Pancreas (tissue), 10 donors: Measurements from ENCODE around the gene ADAMTSL4. TPM values are rescaled to one million over a fixed set of nuclear protein-coding genes. Genes with fewer than 3 reads are reported as not detected.
A peak's percentile ranks its signal among the peaks of the same experiment; 100 is the strongest.

Experiments used
- ATAC-seq, 4 donors: fragments of 200-7000 bp; cut with Tn5 transposase; one replicate each; pipeline versions ENCODE4 v1.8.0 to v1.9.1; 2020; ENCODE audit warnings: mild to moderate bottlenecking in 4 of 4, moderate library complexity in 4 of 4
- DNase-seq, 6 donors: peaks; one replicate each; pipeline ENCODE4 v3.0.0-alpha.2; 2020
- FAIRE-seq: peaks from 2 replicates; lab custom pipeline; 2012; peaks lifted over from hg19 to GRCh38; lab: Jason Lieb, UNC
- H3K27ac ChIP-seq, 4 donors: fragments of 200-600 bp; sonication (generic); 1 replicate in 3 of 4; 2 replicates in 1 of 4; pipeline versions ENCODE4 v1.5.0 to v1.8.0; 2020
- H3K27me3 ChIP-seq, 4 donors: fragments of 200-600 bp; one replicate each; pipeline ENCODE4 v1.8.0; 2021
- H3K36me3 ChIP-seq, 3 donors: fragments of 200-600 bp; sonication (generic) in 1 of 3; one replicate each; pipeline versions ENCODE4 v1.5.0 to v1.8.0; 2020 to 2021
- H3K4me1 ChIP-seq, 3 donors: fragments of 200-600 bp; one replicate each; pipeline ENCODE4 v1.8.0; 2021
- H3K4me3 ChIP-seq, 4 donors: fragments of 200-600 bp; sonication (generic) in 2 of 4; one replicate each; pipeline versions ENCODE4 v1.5.0 to v1.8.0; 2020 to 2021
- H3K9me3 ChIP-seq, 4 donors: fragments of 200-600 bp; one replicate each; pipeline ENCODE4 v1.8.0; 2021
- WGBS, 2 donors: extraction: QIAGEN DNeasy Blood & Tissue Kit; methylation state at CpG; one replicate each; pipeline ENCODE4 v1.1.7; 2013; 5-methylcytosine and 5-hydroxymethylcytosine counted together
- intact Hi-C, 3 donors: fragments of 100-400 bp; cut with DNase I; formaldehyde crosslinking; loops; one replicate each; pipeline versions ENCODE4 v1.11.1 to v1.14.2; 2022
- polyA plus RNA-seq, 2 donors: library from polyadenylated mRNA; stranded (reverse); fragments of 200-250 nt; gene quantifications; one replicate each; pipeline ENCODE4 v1.2.3, GENCODE V29; 2013
- total RNA-seq, 6 donors: library from RNA; stranded (reverse); fragmentation: NEBNext Ultra II Directional in 4 of 6; extraction: Animal tissue kit (Norgen Biotek cat#: 25700) in 4 of 6; gene quantifications; one replicate each; pipeline versions ENCODE4 v1.2.1 to v1.2.4, GENCODE V29; 2021 to 2023
- TF ChIP-seq, protein P1 (sequence below), 4 donors: fragments of 200-600 bp; sonication (generic) in 3 of 4; IDR thresholded peaks; one replicate each; pipeline versions ENCODE4 v1.5.0 to v1.8.0; 2021; ENCODE audit warnings: antibody characterized with exemption in 4 of 4
- donor health status: healthy with polysubstance abuse.
- donor health status: DM: no; HTN: no; CAD: no; lungs with moderate emphysema.
- donor health status: DM: no; HTN: no; CAD: no.
- donor health status: control.
- donor health status: control.
- donor health status: Bipolar disorder and iron deficiency.
- donor health status: DM: yes; HTN: yes; CAD: no.
- donor health status: DM: no; HTN: no; CAD: no.
- donor health status: DM: no; HTN: no; CAD: no.
- donor health status: DM: yes; HTN: yes; CAD: no.

ADAMTSL4 gene
- total and polyA plus RNA-seq, 8 donors, result 1.3 to 8.0 (median 3.4) TPM

DNA sequence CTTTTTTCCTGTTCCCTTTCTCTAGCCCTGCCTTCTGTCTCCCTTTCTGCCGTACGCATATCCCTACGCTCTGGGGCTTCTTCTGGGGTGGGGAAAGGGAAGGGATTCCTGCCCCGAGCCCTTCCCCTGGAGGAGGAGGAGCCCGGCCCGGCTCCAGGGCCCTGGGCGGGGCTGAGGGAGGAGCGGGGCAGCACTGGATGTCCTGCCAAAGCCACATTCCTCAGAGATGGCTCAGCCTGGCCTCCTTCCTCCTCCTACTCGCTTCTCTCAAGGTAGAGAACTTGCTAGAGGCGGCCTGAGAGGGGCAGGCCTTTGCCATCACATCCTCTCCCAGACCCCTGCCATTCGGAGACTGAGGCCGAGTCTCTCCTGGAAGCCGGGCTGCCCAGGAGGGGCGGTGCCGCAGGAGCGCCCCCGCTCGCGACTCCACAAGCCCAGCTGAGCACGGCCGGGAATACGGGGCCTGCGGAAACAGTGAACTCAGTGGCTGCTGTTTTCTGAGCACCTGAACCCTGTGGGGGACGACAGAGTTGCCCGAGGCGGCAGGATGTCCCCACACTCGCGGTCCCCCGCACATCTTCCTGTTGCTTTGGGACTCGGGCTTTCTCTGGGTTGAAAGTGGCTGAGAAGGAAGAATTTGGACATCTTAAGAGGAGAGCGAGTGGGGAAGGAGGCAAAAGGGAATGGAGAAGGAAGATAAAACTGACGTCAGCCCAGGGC is 12.2 kb downstream of the ADAMTSL4 start:
- Histone ChIP-seq H3K4me3 (peak overlapping the region; percentile 14 to 51 (median 30)), H3K9me3 (no peaks in the 10 kb centered on the region), H3K4me1 (peaks cover 49 to 55% (median 53%) of the 10 kb centered on the region in 3 donors), H3K36me3 (no peaks in the 10 kb centered on the region), H3K27ac (peak overlapping the region; percentile 96 to 100 (median 99)), H3K27me3 (no peaks in the 10 kb centered on the region)
- DNase-seq, result peak; percentile 92 to 97 (median 96)
- FAIRE-seq, result peak; percentile 78
- WGBS, 2 donors, result 0 to 1% methylated on average over 31 to 32 of the region's 32 CpGs
- TF ChIP-seq, protein P1, sequence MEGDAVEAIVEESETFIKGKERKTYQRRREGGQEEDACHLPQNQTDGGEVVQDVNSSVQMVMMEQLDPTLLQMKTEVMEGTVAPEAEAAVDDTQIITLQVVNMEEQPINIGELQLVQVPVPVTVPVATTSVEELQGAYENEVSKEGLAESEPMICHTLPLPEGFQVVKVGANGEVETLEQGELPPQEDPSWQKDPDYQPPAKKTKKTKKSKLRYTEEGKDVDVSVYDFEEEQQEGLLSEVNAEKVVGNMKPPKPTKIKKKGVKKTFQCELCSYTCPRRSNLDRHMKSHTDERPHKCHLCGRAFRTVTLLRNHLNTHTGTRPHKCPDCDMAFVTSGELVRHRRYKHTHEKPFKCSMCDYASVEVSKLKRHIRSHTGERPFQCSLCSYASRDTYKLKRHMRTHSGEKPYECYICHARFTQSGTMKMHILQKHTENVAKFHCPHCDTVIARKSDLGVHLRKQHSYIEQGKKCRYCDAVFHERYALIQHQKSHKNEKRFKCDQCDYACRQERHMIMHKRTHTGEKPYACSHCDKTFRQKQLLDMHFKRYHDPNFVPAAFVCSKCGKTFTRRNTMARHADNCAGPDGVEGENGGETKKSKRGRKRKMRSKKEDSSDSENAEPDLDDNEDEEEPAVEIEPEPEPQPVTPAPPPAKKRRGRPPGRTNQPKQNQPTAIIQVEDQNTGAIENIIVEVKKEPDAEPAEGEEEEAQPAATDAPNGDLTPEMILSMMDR (IDR thresholded peaks at IDR 0.05), result peak in 1 of 4 donors; percentile 11
- intact Hi-C loops, result loop anchor here in 1 of 3 donors (5.0 kb wide), 1 partner anchor 61 kb away; no protein-coding TSS in a partner anchor
- peak; percentile 81 to 86 (median 84) for ATAC-seq

- WGBS, 2 donors, result 0 to 1% methylated on average over 11 to 18 of the region's 18 CpGs
- Histone ChIP-seq H3K27me3 (no peaks in the 10 kb centered on the region), H3K9me3 (no peaks in the 10 kb centered on the region), H3K4me3 (peak overlapping the region; percentile 14 to 51 (median 30)), H3K36me3 (no peaks in the 10 kb centered on the region), H3K4me1 (peaks cover 55 to 61% (median 59%) of the 10 kb centered on the region in 3 donors), H3K27ac (peak overlapping the region; percentile 96 to 100 (median 99))
- FAIRE-seq (no peak), DNase-seq (peak; percentile 93 to 97 (median 96)), ATAC-seq (peak; percentile 76 to 87 (median 79))
- TF ChIP-seq, protein P1 (IDR thresholded peaks at IDR 0.05), result no peak
- intact Hi-C loops, result loop anchor here in 1 of 3 donors (5.0 kb wide), 1 partner anchor 60 kb away; no protein-coding TSS in a partner anchor
These were observed 12.8 kb downstream of the ADAMTSL4 start for GRCh38 chr1:150561974-150562445.

DNA sequence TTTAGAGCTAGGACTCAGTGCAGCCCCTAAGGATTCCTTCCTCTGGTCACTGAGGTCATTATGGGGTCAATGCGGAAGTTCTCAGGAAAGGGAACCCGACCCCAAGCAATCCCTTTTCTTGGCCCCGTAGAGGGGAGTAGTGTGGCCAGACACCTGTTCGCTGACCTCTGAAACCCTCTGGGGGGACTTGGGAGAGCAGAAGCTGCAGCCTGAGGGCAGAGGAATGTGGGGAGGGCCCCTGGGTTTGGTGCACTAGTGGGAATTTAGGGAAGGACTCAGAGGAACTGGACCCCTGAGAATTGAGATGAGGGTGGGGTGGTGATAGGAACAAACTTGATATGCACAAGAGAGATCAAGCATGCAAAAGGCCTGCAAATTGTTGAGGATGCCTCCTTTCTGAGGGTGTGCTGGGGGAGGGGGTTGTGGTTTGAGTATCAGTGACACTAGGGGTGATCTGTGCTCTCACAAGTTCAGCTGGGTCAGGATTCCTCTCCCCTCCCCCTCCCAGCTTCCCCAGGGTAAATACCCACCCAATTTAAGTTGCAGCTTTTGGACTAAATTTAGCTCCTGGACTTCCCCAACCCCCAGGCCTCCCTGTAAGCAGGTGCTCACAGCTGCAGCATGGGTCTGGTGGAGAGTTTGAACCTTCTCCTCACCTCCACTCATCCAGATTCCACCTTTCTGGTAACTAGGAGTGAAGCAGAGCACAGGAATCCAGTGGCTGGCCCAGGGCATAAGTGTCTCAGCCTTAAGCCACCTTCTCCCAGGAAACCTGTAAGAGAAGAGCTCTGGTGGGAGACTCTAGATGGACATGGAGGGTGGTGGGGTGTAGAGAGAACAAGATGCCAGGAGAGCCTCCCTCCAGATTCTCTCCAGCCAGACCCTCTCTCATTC is 13.5 kb downstream of the ADAMTSL4 start:
- FAIRE-seq, result no peak
- H3K4me3 ChIP-seq, result peak overlapping the region in 2 of 4 donors; percentile 36 to 51
- no peaks in the 10 kb centered on the region for H3K36me3 ChIP-seq
- H3K4me1 ChIP-seq, result peaks cover 59 to 67% (median 63%) of the 10 kb centered on the region in 3 donors
- H3K27me3 ChIP-seq, result no peaks in the 10 kb centered on the region
- WGBS, 2 donors, result 14% methylated on average over 4 of the region's 4 CpGs
- ATAC-seq, result peak in 1 of 4 donors; percentile 0
- DNase-seq, result peak in 1 of 6 donors; percentile 66
- peak overlapping the region; percentile 96 to 100 (median 99) for H3K27ac ChIP-seq
- no peaks in the 10 kb centered on the region for H3K9me3 ChIP-seq
- intact Hi-C loops, result loop anchor here in 1 of 3 donors (5.0 kb wide), 1 partner anchor 60 kb away; no protein-coding TSS in a partner anchor
- TF ChIP-seq, protein P1 (IDR thresholded peaks at IDR 0.05), result no peak

GRCh38 chr1:150563340-150564038 is 14.3 kb downstream of the ADAMTSL4 start:
- no peaks in the 10 kb centered on the region for H3K36me3 ChIP-seq
- DNase-seq (peak; percentile 72 to 87 (median 78)), FAIRE-seq (no peak), ATAC-seq (no peak)
- peak overlapping the region; percentile 96 to 100 (median 99) for H3K27ac ChIP-seq
- H3K4me1 ChIP-seq, result peaks cover 60 to 75% (median 65%) of the 10 kb centered on the region in 3 donors
- H3K27me3 ChIP-seq, result no peaks in the 10 kb centered on the region
- no peaks in the 10 kb centered on the region for H3K9me3 ChIP-seq
- TF ChIP-seq, protein P1 (IDR thresholded peaks at IDR 0.05), result no peak
- 14 to 16% methylated on average over 4 of the region's 4 CpGs for WGBS, 2 donors
- peak overlapping the region in 1 of 4 donors; percentile 17 for H3K4me3 ChIP-seq
- intact Hi-C loops, result loop anchor here in 1 of 3 donors (5.0 kb wide), 1 partner anchor 59 kb away; no protein-coding TSS in a partner anchor
